Stimulated activated CD4-positive, alpha-beta T cell treated with anti-CD3 and anti-CD28 coated beads, TNF-alpha, amount 100 ng/mL, for 24 hours (primary cell): ENCODE data around the gene GUCY2F.

Experiments used
- DNase-seq, 3 experiments: peaks; one replicate each; pipeline ENCODE4 v3.0.0-alpha.2; 2020; ENCODE audit warnings: low read depth in 3 of 3

Gene GUCY2F

GRCh38 chrX:109481986-109482385 lies at the start of gene GUCY2F:
GUCY2F (minus strand) TSS chrX:109482086; CDS start chrX:109475936, 6,150 bp downstream.
- no peak for DNase-seq

DNA sequence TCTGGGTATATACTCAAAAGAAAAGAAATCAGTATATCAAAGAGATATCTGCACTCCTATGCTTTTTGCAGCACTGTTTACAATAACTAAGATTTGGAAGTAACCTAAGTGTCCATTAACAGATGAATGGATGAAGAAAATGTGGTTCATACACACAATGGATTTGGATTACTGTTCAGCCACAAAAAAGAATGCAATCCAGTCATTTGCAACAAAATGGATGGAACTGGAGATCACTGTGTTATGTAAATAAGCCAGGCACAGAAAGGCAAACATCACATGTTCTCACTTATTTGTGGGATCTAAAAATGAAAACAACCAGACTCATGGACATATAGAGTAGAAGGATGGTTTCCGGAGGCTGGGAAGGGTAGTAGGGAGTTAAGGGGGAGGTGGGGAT lies 37.1 kb upstream of the GUCY2F start:
- no peak for DNase-seq

DNA sequence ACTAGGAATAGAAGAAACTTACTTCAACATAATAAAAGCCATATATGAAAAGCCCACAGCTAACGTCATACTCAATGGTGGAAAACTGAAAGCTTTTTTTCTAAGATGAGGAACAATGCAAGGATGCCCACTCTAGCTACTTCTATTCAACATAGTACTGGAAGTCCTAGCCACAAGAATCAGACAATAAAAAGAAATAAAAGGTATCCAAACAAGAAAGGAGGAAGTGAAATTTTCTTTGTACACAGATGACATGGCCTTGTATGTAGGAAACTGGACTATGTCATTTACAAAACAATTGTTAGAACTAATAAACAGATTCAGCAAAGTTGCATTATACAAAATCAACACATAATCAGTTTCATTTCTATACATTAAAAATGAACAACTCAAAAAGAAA lies 29.2 kb upstream of the GUCY2F start:
- DNase-seq = no peak

- DNase-seq = no peak
Measured at GRCh38 chrX:109508915-109509314, 27.0 kb upstream of the GUCY2F start.

DNA sequence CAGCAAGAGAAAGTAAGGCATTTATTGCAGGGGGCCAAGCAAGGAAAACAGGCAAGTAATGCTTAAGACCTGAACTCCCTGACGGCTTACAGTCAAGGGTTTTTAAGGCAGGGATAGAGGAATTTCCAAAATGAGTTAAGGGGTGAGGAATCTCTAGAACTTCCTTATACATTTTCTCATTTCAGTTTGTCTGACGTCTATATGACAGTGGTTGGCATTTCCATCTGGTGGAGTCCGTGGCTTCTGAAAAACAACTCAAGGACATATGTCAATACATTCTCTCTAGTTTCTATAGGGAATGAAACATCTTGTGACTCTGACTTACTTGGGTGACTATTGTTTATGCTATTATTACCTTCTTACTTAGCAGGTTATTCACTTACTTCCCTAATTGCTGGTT lies 19.3 kb upstream of the GUCY2F start:
- no peak for DNase-seq

GRCh38 chrX:109498434-109498833 lies 16.5 kb upstream of the GUCY2F start:
- no peak for DNase-seq

DNA sequence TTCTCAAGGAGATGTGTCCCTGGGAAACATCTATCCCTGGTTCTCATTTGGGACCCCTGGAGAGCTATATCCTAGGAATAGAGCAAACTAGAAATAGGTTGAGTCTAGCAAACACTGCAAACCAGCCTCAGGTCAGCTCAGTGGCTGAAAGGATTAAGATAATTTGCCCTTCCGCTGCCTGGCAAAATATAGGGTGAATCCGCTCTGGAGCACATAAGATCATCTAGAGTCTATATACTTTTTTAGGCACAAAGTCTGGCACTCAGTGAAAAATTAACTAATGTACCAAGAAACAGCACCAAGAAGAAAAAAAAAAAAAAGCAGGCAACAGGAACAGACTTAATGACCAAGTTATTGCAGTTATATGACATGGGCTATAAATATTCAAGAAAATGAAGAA lies 7.3 kb upstream of the GUCY2F start:
- DNase-seq = no peak

- DNase-seq = no peak
Measured at GRCh38 chrX:109487640-109488039, 5.8 kb upstream of the GUCY2F start.

- peak; percentile 13 to 33 (median 22) for DNase-seq
Measured at GRCh38 chrX:109485470-109486340, 3.8 kb upstream of the GUCY2F start.

DNA sequence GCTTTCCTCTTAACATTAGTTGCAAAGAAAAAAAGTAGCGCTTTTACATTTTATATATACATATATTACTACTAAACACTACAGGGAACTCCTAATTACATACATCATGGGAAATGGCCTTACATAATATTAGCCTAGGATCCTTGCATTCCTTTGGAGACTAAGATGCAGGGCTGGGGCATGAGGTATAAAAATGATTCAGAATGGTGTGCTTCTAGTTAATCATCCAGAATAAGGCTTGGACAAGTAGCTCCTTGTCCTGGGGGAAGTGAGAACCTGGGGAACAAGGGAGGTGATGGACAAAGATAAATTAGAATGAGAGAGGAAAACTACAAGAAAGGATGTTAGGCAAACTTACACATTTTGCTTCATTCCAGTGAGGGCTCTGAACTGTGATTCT lies 3.0 kb upstream of the GUCY2F start:
- DNase-seq = no peak

GRCh38 chrX:109475174-109475891 lies 6.6 kb downstream of the GUCY2F start:
- DNase-seq = no peak

GRCh38 chrX:109472939-109473735 lies 8.7 kb downstream of the GUCY2F start:
- peak in 1 of 3 experiments; percentile 27 for DNase-seq

DNA sequence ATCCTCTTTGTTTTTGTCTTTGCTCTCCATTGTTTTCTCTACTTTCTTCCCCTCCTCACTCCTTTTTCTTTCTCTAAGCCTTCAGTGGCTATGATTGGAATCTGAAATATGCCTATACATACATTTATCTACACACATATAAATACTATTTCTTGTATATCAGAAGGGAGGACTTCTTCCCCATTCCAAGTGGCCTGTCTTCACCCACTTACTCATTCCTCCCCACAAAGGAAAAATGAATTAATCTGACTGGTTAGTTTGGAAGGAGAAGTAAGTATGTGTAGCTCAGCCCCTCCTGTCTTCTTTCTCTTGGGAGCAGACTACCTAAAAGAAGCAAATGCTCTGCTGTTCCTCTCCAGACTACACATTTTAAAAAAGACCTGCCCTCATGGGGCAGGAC lies 17.7 kb downstream of the GUCY2F start:
- DNase-seq = no peak

DNA sequence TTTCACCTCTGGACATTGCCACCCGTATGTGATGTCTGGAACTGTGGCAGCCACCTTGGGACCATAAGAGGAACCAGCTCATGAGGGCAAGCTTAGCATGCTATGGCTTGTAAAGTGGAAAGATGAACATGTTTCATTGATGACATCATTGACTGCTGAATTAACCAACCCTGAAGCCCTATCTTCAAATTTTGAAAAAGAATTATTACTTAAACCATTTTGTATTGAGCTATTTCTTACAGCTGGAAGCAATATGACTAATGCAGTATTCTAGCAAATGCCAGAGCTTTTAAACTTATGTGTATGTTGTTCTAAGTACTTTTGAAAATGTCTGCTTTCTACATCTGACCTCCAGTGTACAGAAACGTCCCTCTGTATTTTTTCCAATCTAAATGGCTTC lies 18.1 kb downstream of the GUCY2F start:
- no peak for DNase-seq

- no peak for DNase-seq
Measured at GRCh38 chrX:109448282-109448938, 33.5 kb downstream of the GUCY2F start.

GRCh38 chrX:109441266-109441665 lies 40.6 kb downstream of the GUCY2F start:
- DNase-seq = no peak

- DNase-seq = no peak
Measured at GRCh38 chrX:109440475-109440874, 41.4 kb downstream of the GUCY2F start.

DNA sequence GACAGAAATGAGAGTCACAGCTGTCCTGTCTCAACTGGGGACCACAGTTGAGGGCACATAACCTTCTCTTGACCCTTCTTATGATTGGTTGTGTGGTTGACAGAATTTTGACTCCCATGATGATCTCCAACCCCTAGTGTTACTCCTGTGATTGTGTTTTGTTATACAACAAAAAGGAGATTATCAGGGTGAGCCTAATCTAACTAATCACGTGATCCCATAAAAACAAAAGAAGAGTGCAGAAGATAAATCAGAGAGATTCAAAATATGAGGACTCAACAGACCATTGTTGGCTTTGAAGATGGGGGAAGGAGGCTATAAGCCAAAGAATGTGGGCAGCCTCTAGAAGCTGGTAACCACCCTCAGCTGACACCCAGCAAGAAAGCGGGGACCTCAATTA lies 72.7 kb downstream of the GUCY2F start:
- DNase-seq = no peak

DNA sequence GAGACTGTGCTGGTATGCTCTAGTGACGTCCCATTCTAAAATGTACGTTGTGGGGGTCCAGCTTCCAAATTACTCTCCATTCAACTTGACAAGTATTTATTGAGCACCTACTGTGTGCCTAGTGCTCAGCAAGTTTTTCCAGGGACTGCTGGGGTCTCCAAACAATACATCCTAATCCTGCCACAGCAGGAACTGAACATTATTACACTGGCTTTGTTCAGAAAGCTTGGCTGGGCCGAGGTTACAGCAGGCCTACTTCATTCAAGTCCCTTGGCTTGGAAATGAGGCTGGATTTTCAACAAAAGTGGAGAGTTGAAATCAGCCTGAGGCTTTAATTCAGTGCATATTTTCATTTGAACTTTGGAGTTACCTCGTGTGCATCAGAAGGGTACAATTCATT lies 78.0 kb downstream of the GUCY2F start:
- DNase-seq = no peak

DNA sequence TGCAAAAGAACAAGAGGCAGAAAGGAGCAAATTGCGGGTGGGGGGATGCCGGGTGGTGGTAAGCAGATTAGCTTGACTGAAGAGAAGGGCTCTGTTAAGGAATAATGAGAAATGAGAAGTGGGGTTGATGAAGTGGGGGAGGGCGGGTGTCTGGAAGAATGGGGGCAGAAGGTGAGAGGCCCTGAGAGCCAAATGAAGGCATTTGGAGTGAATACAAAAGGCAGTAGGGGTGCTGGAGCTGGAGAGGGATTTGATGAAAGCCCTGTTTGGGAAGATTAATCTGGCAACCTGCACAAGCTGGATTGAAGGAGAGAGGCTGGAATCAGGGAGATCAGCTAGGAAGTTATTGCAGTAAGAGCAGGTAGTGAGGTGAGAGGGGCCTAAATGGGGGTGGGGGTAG lies 82.1 kb downstream of the GUCY2F start:
- no peak for DNase-seq

GRCh38 chrX:109398833-109399232 lies 83.1 kb downstream of the GUCY2F start:
- no peak for DNase-seq

- no peak for DNase-seq
Measured at GRCh38 chrX:109398061-109398460, 83.8 kb downstream of the GUCY2F start.
